Measurements from ENCODE around the gene LRRC71.

DNA sequence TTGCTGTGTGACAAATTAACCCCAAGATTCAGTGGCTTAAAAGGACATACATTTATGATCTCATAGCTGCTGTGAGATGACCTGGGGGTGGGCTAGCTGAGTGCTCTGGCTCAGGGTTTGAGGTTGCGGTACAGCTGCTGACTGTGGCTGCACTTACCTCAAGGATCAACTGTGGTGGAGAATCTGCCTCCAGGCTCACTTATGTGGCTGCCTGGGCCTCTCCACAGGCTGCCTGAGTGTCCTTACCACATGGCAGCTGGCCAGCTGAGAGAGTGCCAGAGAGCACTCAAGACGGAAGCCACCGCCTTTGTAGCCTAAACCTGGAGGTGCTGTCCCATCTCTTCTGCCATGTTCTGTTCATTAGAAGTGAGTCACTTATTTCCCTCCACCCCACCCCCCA lies 5.7 kb downstream of the LRRC71 start:
- TF ChIP-seq CEBPB (IDR thresholded peaks at IDR 0.05; ENCODE audit: borderline replicate concordance, low read depth, low read length) (no peak), BCLAF1 (IDR thresholded peaks at IDR 0.05) (no peak), ZFP36L2 (CRISPR knock-in tag; IDR thresholded peaks at IDR 0.05) (no peak), PCBP2 (optimal IDR thresholded peaks at IDR 0.05; ENCODE audit: low read depth, low read length, poor library complexity, severe bottlenecking) (no peak), CTCF (CRISPR knock-in tag; IDR thresholded peaks at IDR 0.05) (no peak)
- TF ChIP-seq, protein P1, sequence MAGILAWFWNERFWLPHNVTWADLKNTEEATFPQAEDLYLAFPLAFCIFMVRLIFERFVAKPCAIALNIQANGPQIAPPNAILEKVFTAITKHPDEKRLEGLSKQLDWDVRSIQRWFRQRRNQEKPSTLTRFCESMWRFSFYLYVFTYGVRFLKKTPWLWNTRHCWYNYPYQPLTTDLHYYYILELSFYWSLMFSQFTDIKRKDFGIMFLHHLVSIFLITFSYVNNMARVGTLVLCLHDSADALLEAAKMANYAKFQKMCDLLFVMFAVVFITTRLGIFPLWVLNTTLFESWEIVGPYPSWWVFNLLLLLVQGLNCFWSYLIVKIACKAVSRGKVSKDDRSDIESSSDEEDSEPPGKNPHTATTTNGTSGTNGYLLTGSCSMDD (CRISPR knock-in tag; IDR thresholded peaks at IDR 0.05) = no peak

All from HepG2 (cell line).